Ecto neural progenitor cell (in vitro differentiated cells): ENCODE data around the gene HEG1.
"Not testable (repeated sequence)": the region's sequence is repeated elsewhere in the genome, so short reads cannot be mapped to it uniquely, and the experiment has no call there.

Experiments used
- DNase-seq: peaks from one replicate; pipeline ENCODE4 v3.0.0-alpha.2; 2018; ENCODE audit warnings: low spot score

HEG1 gene

GRCh38 chr3:125055913-125056745 lies at the start of gene HEG1:
TSS of gene HEG1 (minus strand) at chr3:125055997. CDS start at chr3:125055890, 107 bp downstream.
- DNase-seq: peak; percentile 89

GRCh38 chr3:125105116-125105515 lies 49.3 kb upstream of the HEG1 start:
- no peak for DNase-seq

GRCh38 chr3:125104639-125105038 lies 48.8 kb upstream of the HEG1 start:
- DNase-seq: no peak

- DNase-seq: no peak
These were observed 47.6 kb upstream of the HEG1 start for GRCh38 chr3:125103406-125103805.

- DNase-seq: no peak
These were observed 46.7 kb upstream of the HEG1 start for GRCh38 chr3:125102470-125102869.

GRCh38 chr3:125098611-125099291 lies 43.0 kb upstream of the HEG1 start:
- no peak for DNase-seq

- no peak for DNase-seq
These were observed 34.9 kb upstream of the HEG1 start for GRCh38 chr3:125090649-125091048.

- no peak for DNase-seq
These were observed 32.1 kb upstream of the HEG1 start for GRCh38 chr3:125087768-125088391.

GRCh38 chr3:125085166-125085565 lies 29.4 kb upstream of the HEG1 start:
- DNase-seq: no peak

GRCh38 chr3:125083776-125084175 lies 28.0 kb upstream of the HEG1 start:
- no peak for DNase-seq

GRCh38 chr3:125082339-125082738 lies 26.5 kb upstream of the HEG1 start:
- DNase-seq: not testable (repeated sequence)

GRCh38 chr3:125080077-125080476 lies 24.3 kb upstream of the HEG1 start:
- no peak for DNase-seq

- DNase-seq: no peak
These were observed 23.9 kb upstream of the HEG1 start for GRCh38 chr3:125079675-125080045.

- no peak for DNase-seq
These were observed 23.3 kb upstream of the HEG1 start for GRCh38 chr3:125078951-125079674.

- no peak for DNase-seq
These were observed 22.1 kb upstream of the HEG1 start for GRCh38 chr3:125077864-125078263.

- no peak for DNase-seq
These were observed 20.7 kb upstream of the HEG1 start for GRCh38 chr3:125076464-125076863.

- peak; percentile 56 for DNase-seq
These were observed 19.9 kb upstream of the HEG1 start for GRCh38 chr3:125075738-125076137.

GRCh38 chr3:125073390-125073905 lies 17.7 kb upstream of the HEG1 start:
- no peak for DNase-seq

GRCh38 chr3:125072749-125073389 lies 17.1 kb upstream of the HEG1 start:
- DNase-seq: no peak

- no peak for DNase-seq
These were observed 16.5 kb upstream of the HEG1 start for GRCh38 chr3:125072301-125072700.

- no peak for DNase-seq
These were observed 14.4 kb upstream of the HEG1 start for GRCh38 chr3:125069968-125070745.
